ENCODE data around the gene INHBA.

Gene INHBA

DNA sequence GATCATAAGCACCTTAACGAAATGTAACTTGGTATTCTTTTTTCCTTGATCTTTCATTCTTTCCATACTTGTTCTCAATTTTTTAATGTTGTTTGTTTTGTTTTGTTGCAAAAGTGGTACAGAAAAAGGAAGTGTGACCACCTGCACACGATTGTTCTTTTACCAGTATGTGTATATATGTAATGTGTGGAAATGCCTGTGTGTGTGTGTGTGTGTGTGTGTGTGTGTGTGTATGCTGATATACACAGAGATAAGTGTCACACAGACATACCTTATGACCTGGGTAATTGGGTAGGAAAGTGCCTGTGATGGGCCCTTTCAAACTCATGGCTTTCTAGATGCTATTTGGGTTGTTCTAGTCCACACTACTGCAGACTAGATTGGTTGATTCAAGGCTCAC is 14.0 kb downstream of the INHBA start:
- no peak for DNase-seq (ENCODE audit: low spot score)

DNA sequence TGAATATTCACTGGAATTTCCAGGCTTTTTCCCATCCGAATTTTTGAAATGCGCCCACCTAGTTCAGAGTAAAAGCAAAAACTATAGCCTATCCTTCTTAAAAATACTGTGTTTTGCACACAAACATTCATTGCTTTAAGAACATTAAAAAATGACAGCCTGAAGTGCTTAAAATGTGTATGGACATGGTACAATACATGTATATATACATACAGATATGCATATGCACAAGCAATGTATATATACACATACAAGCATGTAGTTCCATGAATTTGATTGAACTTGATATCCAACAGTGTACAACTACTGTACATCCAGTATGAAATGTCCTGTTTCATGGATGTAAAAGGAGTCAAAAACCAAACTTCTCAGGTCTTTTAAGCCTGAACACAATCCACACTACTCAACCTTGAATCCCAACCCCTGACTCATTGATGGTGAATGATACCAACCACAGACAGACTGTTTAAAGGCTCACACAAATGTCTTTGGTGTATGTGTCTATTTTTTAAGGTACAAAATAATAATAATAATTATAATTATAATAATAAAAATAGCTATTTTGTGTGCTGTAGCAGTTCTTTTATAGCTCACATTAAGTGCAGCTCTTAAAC is 14.8 kb downstream of the INHBA start:
- no peak for DNase-seq (ENCODE audit: low spot score)

DNA sequence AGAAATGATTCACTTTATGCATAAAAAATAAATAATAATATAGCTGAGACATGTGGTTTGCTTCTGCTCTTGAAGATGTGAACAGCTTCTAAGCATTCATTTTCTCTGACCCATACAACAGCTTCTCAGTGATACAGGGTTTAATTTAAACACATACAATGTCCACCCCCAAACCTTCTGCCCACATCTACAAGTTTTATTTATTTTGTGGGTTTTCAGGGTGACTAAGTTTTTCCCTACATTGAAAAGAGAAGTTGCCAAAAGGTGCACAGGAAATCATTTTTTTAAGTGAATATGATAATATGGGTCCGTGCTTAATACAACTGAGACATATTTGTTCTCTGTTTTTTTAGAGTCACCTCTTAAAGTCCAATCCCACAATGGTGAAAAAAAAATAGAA is 17.2 kb downstream of the INHBA start:
- no peak for DNase-seq (ENCODE audit: low spot score)

DNA sequence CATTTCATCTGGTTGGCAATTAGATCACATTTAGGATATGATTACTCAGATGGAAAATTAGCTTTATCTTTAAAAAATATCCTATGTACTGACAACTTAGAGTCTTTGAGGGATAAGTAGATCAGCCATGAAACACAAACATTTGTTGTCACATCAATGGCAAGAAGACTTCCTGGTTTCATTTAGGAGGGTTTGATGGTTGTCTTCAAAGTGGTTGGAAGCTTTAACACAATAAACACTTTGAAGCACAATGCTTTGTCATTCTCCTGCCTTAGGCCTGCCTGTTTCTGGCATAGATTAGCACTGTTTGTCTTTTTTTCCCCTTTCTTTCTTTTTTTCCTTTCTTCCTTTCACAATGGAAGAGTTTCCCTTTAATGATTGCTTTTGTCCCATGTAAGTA is 20.5 kb downstream of the INHBA start:
- DNase-seq (ENCODE audit: low spot score) = no peak

DNA sequence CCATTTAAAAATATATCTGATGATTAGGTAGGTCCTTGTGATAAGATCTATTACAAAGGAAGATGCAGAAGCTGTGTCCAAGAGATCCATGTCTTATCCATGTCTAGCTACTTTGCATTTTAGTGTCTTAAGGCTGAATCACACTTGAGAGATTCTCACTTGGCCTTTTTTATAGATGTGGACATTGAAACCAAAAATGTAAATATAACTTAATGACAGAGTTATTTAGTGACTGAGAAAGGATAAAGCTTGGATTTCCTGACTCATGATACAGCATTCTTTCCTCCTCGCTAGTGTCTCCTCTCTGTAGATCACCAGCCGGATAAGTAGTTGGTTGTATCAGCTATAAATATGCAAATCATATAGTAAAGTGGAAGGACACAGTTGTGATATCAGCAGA is 23.3 kb downstream of the INHBA start:
- DNase-seq (ENCODE audit: low spot score) = no peak

DNA sequence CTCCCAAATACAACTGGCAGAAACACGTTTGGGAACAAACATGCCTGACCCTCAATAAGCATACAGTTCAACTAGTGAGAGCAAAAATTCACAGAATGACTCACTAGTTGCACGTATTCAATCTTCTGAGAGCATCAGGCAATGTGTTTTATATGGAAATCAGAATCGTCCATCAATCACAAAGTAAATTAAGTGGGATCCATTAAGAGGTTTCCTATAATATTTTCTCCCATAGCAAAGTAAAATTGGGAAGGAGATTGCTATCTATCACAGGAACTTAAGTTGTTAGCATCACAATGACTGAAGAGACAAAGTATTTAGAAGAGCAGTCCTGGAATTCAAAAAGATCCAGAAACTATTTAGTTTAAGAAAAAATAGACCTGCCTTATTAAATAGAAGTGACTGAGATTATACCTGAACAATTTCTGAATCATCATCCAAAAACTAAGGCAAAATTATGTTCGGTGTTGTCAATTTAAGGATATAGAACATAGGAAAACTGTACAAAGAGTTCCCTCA is 28.3 kb downstream of the INHBA start:
- DNase-seq (ENCODE audit: low spot score) = no peak

DNA sequence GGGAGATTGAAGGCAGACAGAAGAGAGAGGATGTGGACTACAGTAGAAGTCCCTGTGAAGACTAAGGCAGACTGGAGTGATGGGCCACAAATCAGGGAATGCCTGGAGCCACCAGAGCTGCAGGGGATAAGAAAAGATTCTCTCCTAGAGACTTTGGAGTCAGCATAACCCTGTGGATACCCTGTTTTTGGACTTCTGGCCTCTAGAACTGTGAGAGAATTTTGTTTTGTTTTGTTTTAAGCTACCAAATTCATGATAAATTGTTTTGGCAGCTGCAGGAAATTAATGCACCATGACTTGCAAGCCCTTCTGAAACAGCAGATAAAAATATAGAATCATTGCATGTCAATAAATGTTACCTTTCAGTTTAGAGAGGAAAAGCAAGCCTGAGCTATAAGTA is 41.3 kb downstream of the INHBA start:
- no peak for DNase-seq (ENCODE audit: low spot score)

DNA sequence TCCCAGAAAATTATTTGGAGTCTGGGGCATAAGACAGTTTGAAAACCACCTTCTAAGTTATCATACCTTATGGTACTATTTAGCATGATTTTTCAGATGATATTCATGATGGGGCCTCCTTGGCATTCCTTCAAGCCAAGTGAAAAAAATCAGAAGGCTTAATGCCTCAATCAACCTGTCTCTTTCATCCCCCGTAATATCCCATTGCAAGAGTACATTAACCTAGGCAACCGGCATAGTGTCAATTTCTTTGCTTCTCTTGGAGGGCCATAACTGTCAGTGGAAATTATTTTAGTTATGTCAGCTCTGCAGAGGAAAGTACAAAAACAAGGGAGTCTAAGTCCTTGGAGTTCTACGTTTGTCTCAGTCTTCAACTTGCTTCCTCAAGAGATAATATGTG is 43.4 kb downstream of the INHBA start:
- DNase-seq (ENCODE audit: low spot score) = no peak

DNA sequence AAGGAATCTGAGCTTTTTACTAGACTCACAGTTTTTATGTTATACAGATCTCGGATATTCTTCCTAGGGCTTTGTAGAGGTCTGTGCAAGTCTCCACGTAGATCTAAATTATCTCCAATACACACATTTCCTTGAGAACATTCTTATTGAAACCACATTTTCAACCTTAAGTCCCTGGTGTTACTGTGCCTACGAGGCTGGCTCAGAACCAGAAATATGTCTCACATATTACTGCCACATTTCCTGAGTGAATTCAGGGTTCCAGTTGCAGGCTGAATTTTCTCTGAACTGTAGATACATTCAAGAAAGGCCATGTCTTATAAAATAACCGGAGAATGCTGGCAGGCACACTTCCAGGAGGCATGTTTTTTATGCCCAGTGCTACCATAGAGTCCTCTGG is 46.5 kb downstream of the INHBA start:
- DNase-seq (ENCODE audit: low spot score) = no peak

DNA sequence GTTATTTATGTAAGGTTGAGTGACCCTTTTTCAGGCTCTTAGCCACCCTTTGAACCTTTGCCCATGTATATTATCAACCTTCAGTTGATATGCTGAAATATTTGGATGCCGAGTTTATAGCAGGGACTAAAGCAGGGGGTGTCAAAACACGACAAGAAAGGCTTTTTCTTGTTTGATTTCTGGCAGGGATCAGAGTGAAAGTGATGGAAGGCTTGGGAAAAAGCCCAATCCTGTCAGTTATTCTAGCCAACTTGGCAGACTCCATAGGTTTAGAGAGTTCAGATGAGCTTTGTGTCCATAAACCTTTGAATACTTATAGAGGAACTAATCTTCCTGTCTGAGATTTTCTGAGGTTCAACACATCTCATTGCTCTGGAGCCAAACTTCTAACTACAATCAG is 47.5 kb downstream of the INHBA start:
- DNase-seq (ENCODE audit: low spot score) = no peak

DNA sequence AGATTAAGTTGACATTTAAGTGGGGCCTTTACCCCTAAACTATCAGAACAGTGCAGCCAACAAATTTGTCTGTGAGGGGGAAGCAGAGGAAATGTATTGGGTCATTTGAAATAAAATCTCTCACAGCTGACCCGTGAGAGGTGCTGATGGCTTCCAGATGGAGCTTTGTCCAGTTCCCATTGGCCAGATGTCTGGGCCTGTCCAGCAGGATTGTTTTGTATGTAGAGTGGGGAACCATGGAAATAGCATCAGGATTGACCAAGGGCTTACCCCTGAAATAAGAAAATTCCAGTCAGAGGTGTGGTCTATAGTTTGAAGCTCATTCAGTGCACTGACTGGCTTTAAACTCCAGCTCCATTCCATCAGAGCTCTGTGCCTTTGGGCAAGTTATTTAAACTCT is 50.6 kb downstream of the INHBA start:
- DNase-seq (ENCODE audit: low spot score) = no peak

DNA sequence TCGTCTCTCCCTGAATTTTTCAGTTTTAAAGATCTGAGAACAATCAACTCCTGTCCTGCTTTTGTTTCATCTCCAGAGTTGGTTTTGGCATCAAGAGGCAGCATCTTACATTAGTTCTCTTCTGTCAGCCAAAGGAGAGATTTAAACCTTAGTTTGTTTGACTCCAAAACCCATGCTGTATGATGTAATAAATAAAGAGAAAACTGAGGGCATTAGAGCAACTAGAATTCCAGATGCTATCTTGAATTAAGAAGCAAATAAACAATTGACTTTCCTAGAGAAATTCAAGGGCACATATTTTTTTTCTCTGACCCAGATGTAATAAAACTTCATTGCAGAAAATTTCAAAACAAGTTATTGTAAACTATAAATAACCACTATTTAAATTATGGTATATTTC is 54.4 kb downstream of the INHBA start:
- no peak for DNase-seq (ENCODE audit: low spot score)

DNA sequence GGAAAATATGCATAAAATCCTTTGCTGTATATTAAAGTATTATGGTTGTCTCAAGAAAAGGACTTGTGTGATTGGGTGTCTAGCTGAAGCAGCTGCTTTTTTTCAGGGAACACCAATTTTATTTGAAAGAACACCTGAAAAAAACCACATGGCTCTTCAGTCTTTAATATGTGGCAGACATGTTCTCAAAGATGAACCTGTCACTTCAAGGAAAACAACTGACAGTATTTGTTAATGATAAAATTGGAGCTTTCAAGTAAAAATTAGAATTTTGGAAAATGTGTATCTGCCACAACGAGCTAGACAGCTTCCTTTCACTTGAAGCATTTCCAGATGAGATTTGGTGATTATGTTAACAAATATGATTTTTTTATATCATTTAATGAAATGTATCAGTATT is 59.3 kb downstream of the INHBA start:
- DNase-seq (ENCODE audit: low spot score) = no peak

DNA sequence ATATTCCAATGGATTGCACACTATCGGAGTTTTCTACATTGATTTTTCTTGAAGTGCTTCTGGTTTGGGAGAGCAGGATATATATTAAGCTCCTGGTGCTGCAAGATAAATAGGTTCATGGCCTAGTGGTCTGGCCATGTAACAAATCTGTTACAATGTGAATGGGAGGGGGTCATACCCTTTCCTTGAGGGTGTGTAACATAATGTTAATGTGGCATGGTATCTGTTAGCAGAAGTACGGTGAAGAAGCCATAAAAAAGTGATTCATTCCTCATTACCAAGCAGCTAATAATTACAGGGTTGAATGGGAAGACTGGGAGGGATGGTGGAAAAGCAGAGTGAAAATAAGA is 61.2 kb downstream of the INHBA start:
- DNase-seq (ENCODE audit: low spot score) = no peak

DNA sequence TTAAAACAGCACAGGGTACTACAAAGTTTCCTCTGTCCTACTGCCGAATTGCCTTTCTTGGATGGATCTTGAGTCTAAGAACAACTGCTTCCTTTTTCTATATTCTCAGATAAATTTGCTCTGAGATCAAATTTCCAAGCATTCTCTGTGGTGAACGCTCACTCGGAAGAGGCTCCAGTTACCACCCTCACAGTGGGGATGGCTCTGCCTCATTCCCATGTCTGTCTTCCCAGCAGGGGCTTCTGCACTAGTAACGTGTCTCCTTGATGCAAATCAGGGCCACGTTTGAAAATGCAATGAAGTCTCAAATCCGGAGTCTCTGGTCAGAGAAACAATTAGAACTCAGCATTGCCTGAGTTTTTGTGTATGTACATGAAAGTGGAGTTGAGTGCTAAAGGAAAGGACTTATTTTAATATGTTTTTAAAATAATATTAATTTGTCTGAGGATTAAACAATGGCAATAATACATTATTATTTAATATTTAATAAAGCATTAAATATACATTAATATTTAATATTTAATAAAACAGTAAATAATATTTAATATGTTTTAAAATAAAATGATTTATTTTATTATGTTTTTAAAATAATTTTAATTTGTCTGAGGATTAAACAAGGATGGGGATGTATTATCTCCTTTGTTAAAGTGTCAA is 61.8 kb downstream of the INHBA start:
- no peak for DNase-seq (ENCODE audit: low spot score)

DNA sequence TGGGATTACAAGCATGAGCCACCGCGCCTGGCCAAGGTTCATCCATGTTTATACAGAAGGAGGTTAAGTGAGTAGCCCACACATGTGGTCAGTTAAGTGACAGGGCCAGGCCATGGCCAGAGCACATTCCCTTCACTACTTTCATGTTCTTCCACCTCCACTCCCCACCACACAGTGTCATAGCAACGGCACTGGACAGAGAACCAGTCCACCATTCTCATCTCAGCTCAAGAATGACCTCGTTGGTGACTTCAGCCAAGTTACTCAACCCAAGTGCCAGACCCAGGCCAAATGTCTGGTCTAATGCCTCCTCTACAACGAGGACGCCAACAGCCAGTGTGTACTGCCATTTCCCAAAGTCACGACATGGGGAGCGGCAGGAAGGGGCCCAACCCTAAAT is 62.4 kb downstream of the INHBA start:
- DNase-seq (ENCODE audit: low spot score) = no peak

DNA sequence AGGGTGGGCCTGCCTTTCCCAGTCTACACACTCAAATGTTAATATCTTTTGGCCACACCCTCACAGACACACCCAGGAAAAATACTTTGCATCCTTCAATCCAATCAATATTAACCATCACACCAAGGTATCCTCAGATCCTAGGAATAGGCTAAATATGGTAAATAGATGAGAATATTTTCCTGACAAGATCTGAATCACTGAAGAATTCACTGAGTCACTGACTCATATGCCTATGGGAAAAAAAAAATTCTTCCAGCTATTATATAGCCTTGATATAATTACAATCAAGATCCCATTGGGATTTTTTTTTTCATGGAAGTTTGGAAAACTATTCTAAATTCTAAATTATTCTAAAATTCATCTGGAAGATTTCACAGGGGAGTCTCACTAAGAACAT is 65.8 kb downstream of the INHBA start:
- no peak for DNase-seq (ENCODE audit: low spot score)
